GM12878 (cell line): Measurements from ENCODE around the gene SLC39A5. TPM values are rescaled to one million over a fixed set of nuclear protein-coding genes. Genes with fewer than 3 reads are reported as not detected.

Source experiments
- ATAC-seq: fragments of 200-7000 bp; cut with Tn5 transposase; 3 replicates; pipeline ENCODE4 v1.9.1; 2020; ENCODE audit warnings: mild to moderate bottlenecking, moderate library complexity
- BruUV-seq: library from RNA; stranded (reverse); fragments of 400-500 nt; replicated peaks from 2 replicates; lab custom pipeline; 2021; lab: Mats Ljungman, UMichigan
- CTCF ChIA-PET: fragments of 300-600 bp; sonication (Branson Sonifier 250); formaldehyde crosslinking; extraction: SDS; loops from one replicate; lab custom pipeline; 2021; ENCODE audit warnings: inconsistent platforms; lab: Yijun Ruan, JAX
- POLR2A ChIA-PET: fragments of 350-600 bp; formaldehyde crosslinking; extraction: SDS; loops from one replicate; lab custom pipeline; 2021; ENCODE audit warnings: inconsistent platforms; lab: Charles Lee
- RAD21 ChIA-PET: fragments of 300-600 bp; sonication (Branson Sonifier 250); formaldehyde crosslinking; loops from one replicate; lab custom pipeline; 2023; ENCODE audit warnings: antibody characterized with exemption; ENCODE audit not compliant: unreplicated experiment; lab: Charles Lee
- SMC1A ChIA-PET: fragments of 300-600 bp; sonication (Branson Sonifier 250); formaldehyde crosslinking; loops from one replicate; lab custom pipeline; 2023; ENCODE audit not compliant: unreplicated experiment, uncharacterized antibody; lab: Charles Lee
- DNase-seq: peaks from one replicate; pipeline ENCODE4 v3.0.0-alpha.2; 2011; ENCODE audit warnings: low read depth, low spot score
- FAIRE-seq: peaks from 3 replicates; lab custom pipeline; 2011; peaks lifted over from hg19 to GRCh38; lab: Jason Lieb, UNC
- H2AFZ ChIP-seq: 2 replicates; pipeline ENCODE4 v1.6.0; 2011; ENCODE audit warnings: low read depth, low read length, control low read depth; ENCODE audit not compliant: control insufficient read depth
- H3K27ac ChIP-seq: 2 replicates; pipeline ENCODE4 v1.5.1; 2011; ENCODE audit warnings: control low read depth; ENCODE audit not compliant: control insufficient read depth, insufficient read depth
- H3K27me3 ChIP-seq, 2 experiments: replicated peaks in 1 of 2; 2 replicates each; pipeline versions ENCODE4 v1.6.0 to v1.6.1; 2011; ENCODE audit warnings: low read length in 1 of 2; ENCODE audit not compliant: control insufficient read depth in 2 of 2, insufficient read depth in 2 of 2
- H3K36me3 ChIP-seq, 2 experiments: 2 replicates each; pipeline ENCODE4 v1.5.1; 2011; ENCODE audit warnings: low read length in 1 of 2; ENCODE audit not compliant: control insufficient read depth in 2 of 2, insufficient read depth in 2 of 2
- H3K4me1 ChIP-seq: 2 replicates; pipeline ENCODE4 v1.6.1; 2011; ENCODE audit warnings: mild to moderate bottlenecking, low read length, moderate library complexity, mixed read lengths; ENCODE audit not compliant: control insufficient read depth, insufficient read depth
- H3K4me2 ChIP-seq: 2 replicates; pipeline ENCODE4 v1.6.0; 2011; ENCODE audit warnings: control low read depth; ENCODE audit not compliant: control insufficient read depth, insufficient read depth
- H3K4me3 ChIP-seq: fragments of 200-600 bp; sonication (generic); 2 replicates; pipeline ENCODE4 v1.5.1; 2016
- H3K79me2 ChIP-seq: 2 replicates; pipeline ENCODE4 v1.6.0; 2011; ENCODE audit warnings: low read length; ENCODE audit not compliant: control insufficient read depth, insufficient read depth
- H3K9ac ChIP-seq: 2 replicates; pipeline ENCODE4 v1.8.0; 2011; ENCODE audit warnings: low read length, control low read depth, mixed read lengths; ENCODE audit not compliant: control insufficient read depth, insufficient read depth
- H3K9me3 ChIP-seq: replicated peaks from 3 replicates; pipeline ENCODE4 v1.5.1; 2011; ENCODE audit warnings: mild to moderate bottlenecking, low read length; ENCODE audit not compliant: control insufficient read depth, insufficient read depth
- H4K20me1 ChIP-seq: 2 replicates; pipeline ENCODE4 v1.6.0; 2011; ENCODE audit not compliant: control insufficient read depth, insufficient read depth
- ATF7 ChIP-seq: fragments of 450-650 bp; IDR thresholded peaks from 2 replicates; pipeline ENCODE4 v1.6.1; 2016; ENCODE audit warnings: low read depth, mild to moderate bottlenecking
- BMI1 ChIP-seq: fragments of 450-650 bp; IDR thresholded peaks from 2 replicates; pipeline ENCODE4 v1.6.1; 2016; ENCODE audit warnings: mild to moderate bottlenecking, moderate library complexity, borderline replicate concordance
- SPI1 ChIP-seq: IDR thresholded peaks from 2 replicates; pipeline ENCODE4 v1.6.1; 2011; ENCODE audit warnings: low read depth, mild to moderate bottlenecking, low read length, moderate library complexity, borderline replicate concordance; ENCODE audit not compliant: insufficient read depth
- ZNF384 ChIP-seq: IDR thresholded peaks from 2 replicates; pipeline ENCODE4 v1.6.1; 2012; ENCODE audit warnings: low read depth, mild to moderate bottlenecking, low read length, improper control_type of control experiment, borderline replicate concordance
- WGBS: methylation state at CpG from one replicate; pipeline ENCODE4 v1.1.6; 2016; ENCODE audit warnings: low lambda C conversion rate; ENCODE audit not compliant: insufficient replicate concordance, insufficient coverage; ENCODE audit errors: missing lambda C conversion rate; 5-methylcytosine and 5-hydroxymethylcytosine counted together
- in situ Hi-C: fragments of 300-500 bp; cut with MboI; formaldehyde crosslinking; loops from 9 replicates; pipeline ENCODE4 v1.14.3; 2018; ENCODE audit warnings: mixed read lengths
- intact Hi-C: fragments of 100-400 bp; cut with micrococcal nuclease; formaldehyde crosslinking; loops from one replicate; pipeline ENCODE4 v1.14.2; 2022; ENCODE audit not compliant: unreplicated experiment
- polyA plus RNA-seq, 11 experiments: library from polyadenylated mRNA; depleted of rRNA in 4 of 11; unstranded in 6 of 11; stranded (reverse) in 5 of 11; fragments of >200 nt; fragmentation: Nextera tagmentation in 4 of 11; fragmentation: Illumina TruSeq in 1 of 11; extraction: Ambion mirVana in 4 of 11; extraction: Trizol in 1 of 11; gene quantifications; 1 replicate in 1 of 11; 2 replicates in 10 of 11; pipeline versions ENCODE4 v1.2.1 to v1.2.3, GENCODE V29; 2011 to 2016; ENCODE audit warnings: inconsistent platforms in 2 of 11, missing spikeins in 2 of 11, low read depth in 1 of 11
- total RNA-seq, 4 experiments: library from RNA; depleted of rRNA in 3 of 4; stranded (reverse); fragments of >200 nt in 3 of 4; fragmentation: Illumina TruSeq in 1 of 4; extraction: Trizol in 1 of 4; gene quantifications; 2 replicates each; pipeline versions ENCODE4 v1.2.1 to v1.2.3, GENCODE V29; 2013 to 2021

SLC39A5 gene
- total and polyA plus RNA-seq, 10 of the 15 experiments (the other 5 are each of a cell fraction or from before 2014, with no cell fraction given), result 0.15 to 0.56 (median 0.15) TPM; not detected in 7

DNA sequence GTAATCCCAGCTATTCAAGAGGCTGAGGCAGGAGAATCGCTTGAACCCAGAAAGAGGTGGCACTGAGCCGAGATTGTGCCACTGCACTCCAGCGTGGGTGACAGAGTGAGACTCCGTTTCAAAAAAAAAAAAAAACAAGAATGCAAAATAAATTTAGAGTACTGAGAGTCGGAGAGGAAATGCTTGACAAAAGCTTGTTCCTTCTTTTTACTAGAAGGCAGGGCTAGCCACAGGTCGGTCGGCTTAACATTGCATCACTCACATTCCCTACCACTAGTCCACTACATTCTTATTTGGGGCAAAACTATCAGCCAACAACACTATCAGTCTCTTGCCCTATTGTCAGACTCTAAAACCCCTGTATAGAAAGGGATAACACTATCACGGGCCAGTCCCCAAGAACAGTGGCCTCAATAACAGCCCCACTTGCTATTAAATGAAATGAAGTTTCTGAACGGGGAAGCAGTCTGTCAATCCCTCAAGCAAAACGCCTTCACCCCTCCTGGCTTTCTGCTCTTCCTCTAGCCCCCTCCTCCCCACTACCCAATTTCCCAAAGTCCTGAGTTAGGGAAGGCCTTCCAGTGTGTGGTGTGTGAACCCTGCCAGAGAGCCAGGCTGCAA, 9.1 kb upstream of the SLC39A5 start:
- 0 out of 2 replicates have a peak, but pooled peaks cover 3% of the 10 kb centered on the region for H3K4me1 ChIP-seq
- H3K9ac ChIP-seq, result peak overlapping the region; percentile 95
- WGBS, result under 1% methylated on average over 10 of the region's 10 CpGs
- RAD21 ChIA-PET, result interaction anchor here (1.2 to 3.5 kb wide), 10 partner anchors 15 to 483 kb away, joined by 3 to 41 read pairs (median 10); partner anchors contain the start of genes ANKRD52, ESYT1, MYL6 and SMARCC2
- H3K4me3 ChIP-seq, result peak overlapping the region; percentile 91
- CTCF ChIA-PET, result interaction anchor here (0.7 to 4.2 kb wide), 12 partner anchors 12 to 241 kb away, joined by 3 to 107 read pairs (median 5); partner anchors contain the start of genes ESYT1, SMARCC2, STAT2 and ZC3H10
- FAIRE-seq, result no peak
- H3K9me3 ChIP-seq, result no peaks in the 10 kb centered on the region; the same call in 2 of the 3 replicates
- no peaks in the 10 kb centered on the region; a peak in 1 of 4 replicates for H3K36me3 ChIP-seq
- H4K20me1 ChIP-seq, result no peaks in the 10 kb centered on the region
- POLR2A ChIA-PET, result interaction anchor here (0.6 to 4.0 kb wide), 18 partner anchors 13 to 403 kb away, joined by 3 to 68 read pairs (median 6); partner anchors contain the start of genes COQ10A, DNAJC14, ESYT1 and RPL41
- no peak for TF ChIP-seq BMI1
- TF ChIP-seq ATF7, result 0 out of 2 replicates have a peak, but pooled peaks have one; percentile 13
- peak; percentile 64 for TF ChIP-seq ZNF384
- 0 out of 2 replicates have a peak, but pooled peaks have one; percentile 20 for TF ChIP-seq SPI1
- no TSS peak for BruUV-seq
- no peaks in the 10 kb centered on the region for H3K27me3 ChIP-seq
- no peak overlapping the region for H2AFZ ChIP-seq
- in situ Hi-C loops (no loop called here), intact Hi-C loops (no loop called here)
- H3K79me2 ChIP-seq, result peaks cover 30% of the 10 kb centered on the region
- peak overlapping the region; percentile 96 for H3K4me2 ChIP-seq
- ATAC-seq, result peak; percentile 2
- SMC1A ChIA-PET, result interaction anchor here (0.7 to 3.4 kb wide), 11 partner anchors 11 to 295 kb away, joined by 3 to 33 read pairs (median 9); partner anchors contain the start of genes CNPY2, SMARCC2 and ZC3H10
- peak; percentile 30 for DNase-seq
- H3K27ac ChIP-seq, result peak overlapping the region; percentile 96
